Common myeloid progenitor, CD34-positive (primary cell): ENCODE measurements around the gene MARS1.

Experiments
- CTCF ChIA-PET: fragments of 350-600 bp; sonication (Branson Sonifier 250); formaldehyde crosslinking; loops from one replicate; lab custom pipeline; 2021; ENCODE audit warnings: antibody characterized with exemption; lab: Charles Lee
- POLR2A ChIA-PET: fragments of 350-600 bp; sonication (Branson Sonifier 250); formaldehyde crosslinking; loops from one replicate; lab custom pipeline; 2021; ENCODE audit warnings: antibody characterized with exemption; lab: Charles Lee
- DNase-seq, 3 donors: peaks; one replicate each; pipeline versions ENCODE4 v3.0.0 to v3.0.0-alpha.2; 2013
- H3K27ac ChIP-seq, 2 experiments: 1 replicate in 1 of 2; 2 replicates in 1 of 2; pipeline ENCODE4 v1.7.0; 2013; ENCODE audit warnings: inconsistent platforms in 2 of 2, low read length in 2 of 2, mild to moderate bottlenecking in 2 of 2, low read depth in 1 of 2, moderate library complexity in 1 of 2; ENCODE audit not compliant: severe bottlenecking in 2 of 2, insufficient read depth in 1 of 2, poor library complexity in 1 of 2
- H3K27me3 ChIP-seq, 5 experiments: replicated peaks in 2 of 5; 1 replicate in 3 of 5; 2 replicates in 2 of 5; pipeline versions ENCODE4 v1.6.1 to v1.7.0; 2013; ENCODE audit warnings: low read length in 4 of 5, mild to moderate bottlenecking in 2 of 5, moderate library complexity in 2 of 5, inconsistent platforms in 1 of 5; ENCODE audit not compliant: insufficient read depth in 5 of 5, control insufficient read depth in 4 of 5
- H3K36me3 ChIP-seq, 4 experiments: 1 replicate in 2 of 4; 2 replicates in 2 of 4; pipeline versions ENCODE4 v1.6.1 to v1.7.0; 2013; ENCODE audit warnings: low read length in 3 of 4, control low read depth in 1 of 4, mild to moderate bottlenecking in 1 of 4; ENCODE audit not compliant: control insufficient read depth in 4 of 4, insufficient read depth in 4 of 4
- H3K4me1 ChIP-seq, 4 experiments: 1 replicate in 3 of 4; 2 replicates in 1 of 4; pipeline versions ENCODE4 v1.6.1 to v1.7.1; 2013; ENCODE audit warnings: low read length in 3 of 4, mild to moderate bottlenecking in 3 of 4, control low read depth in 1 of 4, inconsistent platforms in 1 of 4, moderate library complexity in 1 of 4; ENCODE audit not compliant: control insufficient read depth in 4 of 4, insufficient read depth in 4 of 4; ENCODE audit errors: control extremely low read depth in 1 of 4
- H3K4me3 ChIP-seq, 7 experiments: 1 replicate in 4 of 7; 2 replicates in 3 of 7; pipeline versions ENCODE4 v1.5.1 to v1.7.0; 2013; ENCODE audit warnings: mild to moderate bottlenecking in 7 of 7, low read length in 6 of 7, moderate library complexity in 6 of 7, inconsistent platforms in 2 of 7, low read depth in 2 of 7, control low read depth in 1 of 7; ENCODE audit not compliant: insufficient read depth in 4 of 7, control insufficient read depth in 1 of 7; ENCODE audit errors: extremely low read depth in 1 of 7
- H3K9me3 ChIP-seq, 5 experiments: 1 replicate in 4 of 5; 2 replicates in 1 of 5; pipeline versions ENCODE4 v1.6.1 to v1.7.1; 2013; ENCODE audit warnings: low read length in 4 of 5, mild to moderate bottlenecking in 2 of 5, inconsistent platforms in 1 of 5, low read depth in 1 of 5, moderate library complexity in 1 of 5; ENCODE audit not compliant: control insufficient read depth in 4 of 5, insufficient read depth in 2 of 5; ENCODE audit errors: control extremely low read depth in 1 of 5
- WGBS: methylation state at CpG from one replicate; pipeline ENCODE4 v1.1.5; 2013; ENCODE audit not compliant: insufficient coverage; 5-methylcytosine and 5-hydroxymethylcytosine counted together

MARS1 gene

GRCh38 chr12:57456145-57456700 is 31.6 kb upstream of the MARS1 start:
- no peaks in the 10 kb centered on the region for H3K36me3 ChIP-seq
- POLR2A ChIA-PET: interaction anchor here (1.0 kb wide), 1 partner anchor 147 kb away, joined by 3 read pairs; no protein-coding TSS in a partner anchor
- 51% methylated on average over 14 of the region's 15 CpGs for WGBS
- H3K27ac ChIP-seq: no peak overlapping the region
- peak; percentile 71 to 81 (median 76) for DNase-seq
- H3K4me1 ChIP-seq: peaks cover 6 to 43% (median 29%) of the 10 kb centered on the region in 4 experiments
- no peaks in the 10 kb centered on the region for H3K9me3 ChIP-seq
- H3K27me3 ChIP-seq: peaks cover 0 to 11% (median 4%) of the 10 kb centered on the region in 5 experiments
- CTCF ChIA-PET: interaction anchor here (0.7 to 18.4 kb wide), 32 partner anchors 9 to 191 kb away, joined by 3 to 518 read pairs (median 5); partner anchors contain the start of gene INHBC
- peak overlapping the region in 3 of 7 experiments; percentile 20 to 71 (median 39) for H3K4me3 ChIP-seq

- peaks cover 0 to 13% (median 4%) of the 10 kb centered on the region in 5 experiments for H3K27me3 ChIP-seq
- peaks cover 6 to 50% (median 34%) of the 10 kb centered on the region in 4 experiments for H3K4me1 ChIP-seq
- ChIA-PET CTCF (interaction anchor here (0.9 to 18.4 kb wide), 18 partner anchors 8 to 192 kb away, joined by 3 to 518 read pairs (median 6); partner anchors contain the start of genes ARHGAP9 and INHBC), POLR2A (no interaction called here)
- 100% methylated on average over 3 of the region's 6 CpGs for whole genome bisulfite sequencing
- H3K27ac ChIP-seq: no peak overlapping the region
- no peak overlapping the region for H3K4me3 ChIP-seq
- no peak for DNase-seq
- no peaks in the 10 kb centered on the region for H3K9me3 ChIP-seq
- no peaks in the 10 kb centered on the region for H3K36me3 ChIP-seq
These were observed 31.0 kb upstream of the MARS1 start for GRCh38 chr12:57456737-57457490.

GRCh38 chr12:57458665-57459054 is 29.2 kb upstream of the MARS1 start:
- no peaks in the 10 kb centered on the region for H3K36me3 ChIP-seq
- 0% methylated on average over 2 of the region's 3 CpGs for WGBS
- peaks cover 8 to 51% (median 40%) of the 10 kb centered on the region in 4 experiments for H3K4me1 ChIP-seq
- POLR2A ChIA-PET: interaction anchor here (0.5 to 1.2 kb wide), 6 partner anchors 20 to 152 kb away, joined by 3 to 4 read pairs (median 4); partner anchors contain the start of genes ARHGAP9 and DDIT3
- CTCF ChIA-PET: interaction anchor here (0.7 to 18.4 kb wide), 29 partner anchors 8 to 229 kb away, joined by 3 to 518 read pairs (median 4); partner anchors contain the start of genes ARHGAP9 and DDIT3
- DNase-seq: no peak
- peaks cover 0 to 13% (median 4%) of the 10 kb centered on the region in 5 experiments for H3K27me3 ChIP-seq
- peak overlapping the region in 1 of 2 experiments; percentile 64 for H3K27ac ChIP-seq
- H3K9me3 ChIP-seq: no peaks in the 10 kb centered on the region
- peak overlapping the region in 6 of 7 experiments; percentile 68 to 90 (median 84) for H3K4me3 ChIP-seq

GRCh38 chr12:57459055-57459749 is 28.7 kb upstream of the MARS1 start:
- Histone ChIP-seq H3K27ac (peak overlapping the region in 1 of 2 experiments; percentile 64), H3K4me1 (peaks cover 8 to 51% (median 40%) of the 10 kb centered on the region in 4 experiments), H3K36me3 (no peaks in the 10 kb centered on the region), H3K4me3 (peak overlapping the region; percentile 44 to 90 (median 82)), H3K27me3 (peaks cover 0 to 13% (median 4%) of the 10 kb centered on the region in 5 experiments), H3K9me3 (no peaks in the 10 kb centered on the region)
- POLR2A ChIA-PET: interaction anchor here (0.5 to 1.2 kb wide), 6 partner anchors 20 to 152 kb away, joined by 3 to 4 read pairs (median 4); partner anchors contain the start of genes ARHGAP9 and DDIT3
- CTCF ChIA-PET: interaction anchor here (0.7 to 18.4 kb wide), 27 partner anchors 8 to 228 kb away, joined by 3 to 518 read pairs (median 4); partner anchors contain the start of genes ARHGAP9 and DDIT3
- 0% methylated on average over 15 of the region's 24 CpGs for WGBS
- DNase-seq: peak; percentile 96 to 99 (median 98)

GRCh38 chr12:57459750-57460467 is 28.0 kb upstream of the MARS1 start, which contains the start of gene GLI1:
Gene GLI1 (plus strand): TSS chr12:57459785. CDS start chr12:57463692, 3,907 bp downstream.
- POLR2A ChIA-PET: interaction anchor here (1.2 kb wide), 1 partner anchor 19 kb away, joined by 4 read pairs; the partner anchor contains the start of gene ARHGAP9
- no peak for DNase-seq
- CTCF ChIA-PET: interaction anchor here (0.8 to 18.4 kb wide), 12 partner anchors 7 to 228 kb away, joined by 3 to 518 read pairs (median 6); partner anchors contain the start of gene ARHGAP9
- 0% methylated on average over 7 of the region's 36 CpGs for WGBS
- no peaks in the 10 kb centered on the region for H3K36me3 ChIP-seq
- peak within 1 kb of the TSS in 1 of 2 experiments; percentile 64 for H3K27ac ChIP-seq
- peaks cover 0 to 13% (median 4%) of the 10 kb centered on the region in 5 experiments for H3K27me3 ChIP-seq
- H3K4me1 ChIP-seq: peaks cover 8 to 47% (median 40%) of the 10 kb centered on the region in 4 experiments
- no peaks in the 10 kb centered on the region for H3K9me3 ChIP-seq
- peak within 1 kb of the TSS; percentile 44 to 90 (median 82) for H3K4me3 ChIP-seq

GRCh38 chr12:57460468-57460784 is 27.4 kb upstream of the MARS1 start:
- ChIA-PET CTCF (interaction anchor here (0.8 to 9.9 kb wide), 6 partner anchors 8 to 162 kb away, joined by 3 to 184 read pairs (median 4); partner anchors contain the start of gene ARHGAP9), POLR2A (interaction anchor here (1.5 kb wide), 1 partner anchor 55 kb away, joined by 3 read pairs; no protein-coding TSS in a partner anchor)
- Histone ChIP-seq H3K9me3 (no peaks in the 10 kb centered on the region), H3K27ac (no peak overlapping the region), H3K36me3 (no peaks in the 10 kb centered on the region), H3K27me3 (peaks cover 0 to 13% (median 4%) of the 10 kb centered on the region in 5 experiments), H3K4me3 (peak overlapping the region in 4 of 7 experiments; percentile 19 to 89 (median 52)), H3K4me1 (peaks cover 8 to 47% (median 40%) of the 10 kb centered on the region in 4 experiments)
- WGBS: 6% methylated on average over 3 of the region's 6 CpGs
- peak in 1 of 3 donors; percentile 26 for DNase-seq
